Neuronal stem cell (in vitro differentiated cells): Measurements from ENCODE around the gene WDR45B.

Experiments used
- DNase-seq: peaks from one replicate; pipeline ENCODE4 v3.0.0-alpha.2; 2013; ENCODE audit warnings: low spot score
- H2AFZ ChIP-seq: one replicate; pipeline ENCODE4 v1.6.1; 2013; ENCODE audit warnings: mild to moderate bottlenecking, low read length, inconsistent platforms
- H2AK5ac ChIP-seq: 2 replicates; pipeline ENCODE4 v1.6.1; 2013; ENCODE audit warnings: low read depth, mild to moderate bottlenecking, inconsistent platforms, low read length, moderate library complexity, mixed read lengths
- H2BK120ac ChIP-seq: 2 replicates; pipeline ENCODE4 v1.6.1; 2013; ENCODE audit warnings: low read depth, mild to moderate bottlenecking, inconsistent platforms, low read length, moderate library complexity, mixed read lengths
- H2BK12ac ChIP-seq: one replicate; pipeline ENCODE4 v1.6.1; 2013; ENCODE audit warnings: low read length, inconsistent platforms
- H2BK15ac ChIP-seq: 2 replicates; pipeline ENCODE4 v1.6.1; 2013; ENCODE audit warnings: mild to moderate bottlenecking, low read length, inconsistent platforms, mixed read lengths
- H2BK5ac ChIP-seq: one replicate; pipeline ENCODE4 v1.6.1; 2013; ENCODE audit warnings: inconsistent platforms, mild to moderate bottlenecking, low read length, moderate library complexity
- H3K14ac ChIP-seq: one replicate; pipeline ENCODE4 v1.6.1; 2013; ENCODE audit warnings: low read length, inconsistent platforms
- H3K18ac ChIP-seq: 2 replicates; pipeline ENCODE4 v1.6.1; 2013; ENCODE audit warnings: low read length, inconsistent platforms
- H3K23ac ChIP-seq: 2 replicates; pipeline ENCODE4 v1.6.1; 2013; ENCODE audit warnings: low read depth, mild to moderate bottlenecking, mixed read lengths, low read length, inconsistent platforms; ENCODE audit not compliant: poor library complexity
- H3K27ac ChIP-seq: replicated peaks from 3 replicates; pipeline ENCODE4 v1.5.1; 2013; ENCODE audit warnings: low read length, inconsistent platforms
- H3K27me3 ChIP-seq, 3 experiments: 2 replicates each; pipeline ENCODE4 v1.6.1; 2013; ENCODE audit warnings: low read length in 3 of 3, mild to moderate bottlenecking in 2 of 3, inconsistent platforms in 1 of 3, low read depth in 1 of 3, mixed read lengths in 1 of 3, moderate library complexity in 1 of 3; ENCODE audit not compliant: control insufficient read depth in 3 of 3, insufficient read depth in 3 of 3
- H3K36me3 ChIP-seq, 2 donors: replicated peaks in 1 of 2; 2 replicates each; pipeline ENCODE4 v1.6.1; 2013; ENCODE audit warnings: low read length in 2 of 2; ENCODE audit not compliant: control insufficient read depth in 2 of 2, insufficient read depth in 2 of 2
- H3K4ac ChIP-seq: 2 replicates; pipeline ENCODE4 v1.6.1; 2013; ENCODE audit warnings: inconsistent platforms, mild to moderate bottlenecking, low read length, moderate library complexity
- H3K4me1 ChIP-seq, 2 donors: 1 replicate in 1 of 2; 2 replicates in 1 of 2; pipeline ENCODE4 v1.6.1; 2013; ENCODE audit warnings: low read length in 2 of 2, low read depth in 1 of 2; ENCODE audit not compliant: control insufficient read depth in 2 of 2, insufficient read depth in 1 of 2
- H3K4me2 ChIP-seq: one replicate; pipeline ENCODE4 v1.6.1; 2013; ENCODE audit warnings: mild to moderate bottlenecking, low read length, inconsistent platforms; ENCODE audit not compliant: insufficient read depth, poor library complexity, severe bottlenecking
- H3K4me3 ChIP-seq, 2 donors: 2 replicates each; pipeline ENCODE4 v1.5.1; 2013; ENCODE audit warnings: low read length in 2 of 2, mild to moderate bottlenecking in 2 of 2, inconsistent platforms in 1 of 2, moderate library complexity in 1 of 2
- H3K79me1 ChIP-seq: one replicate; pipeline ENCODE4 v1.6.1; 2013; ENCODE audit warnings: low read depth, mild to moderate bottlenecking, inconsistent platforms, low read length, moderate library complexity
- H3K9ac ChIP-seq: one replicate; pipeline ENCODE4 v1.6.1; 2013; ENCODE audit warnings: mild to moderate bottlenecking, low read depth, low read length, inconsistent platforms; ENCODE audit not compliant: poor library complexity
- H3K9me3 ChIP-seq, 2 donors: replicated peaks in 1 of 2; 2 replicates each; pipeline versions ENCODE3 to v1.6.1; 2013; ENCODE audit warnings: low read length in 2 of 2, mild to moderate bottlenecking in 2 of 2, inconsistent platforms in 1 of 2, low read depth in 1 of 2, mixed read lengths in 1 of 2, moderate library complexity in 1 of 2; ENCODE audit not compliant: control insufficient read depth in 2 of 2, insufficient read depth in 1 of 2
- H4K8ac ChIP-seq: one replicate; pipeline ENCODE4 v1.6.1; 2013; ENCODE audit warnings: low read depth, mild to moderate bottlenecking, inconsistent platforms, low read length, moderate library complexity
- H4K91ac ChIP-seq: one replicate; pipeline ENCODE4 v1.6.1; 2013; ENCODE audit warnings: low read length, low read depth, mild to moderate bottlenecking, inconsistent platforms; ENCODE audit not compliant: poor library complexity
- WGBS, 2 donors: extraction: QIAGEN DNeasy Blood & Tissue Kit; methylation state at CpG; one replicate each; pipeline ENCODE4 v1.1.7; 2013; ENCODE audit warnings: missing lambda C conversion rate in 2 of 2, mixed read lengths in 1 of 2; ENCODE audit not compliant: insufficient read length in 2 of 2, insufficient replicate concordance in 1 of 2; ENCODE audit errors: extremely low coverage in 2 of 2; 5-methylcytosine and 5-hydroxymethylcytosine counted together

The WDR45B gene

GRCh38 chr17:82602986-82603710 is 45.1 kb downstream of the WDR45B start:
- Histone ChIP-seq H2AK5ac (no peak overlapping the region), H3K4me2 (no peak overlapping the region), H3K36me3 (peaks cover 58 to 89% of the 10 kb centered on the region in 2 donors), H3K4me1 (no peaks in the 10 kb centered on the region), H4K91ac (no peak overlapping the region), H2BK5ac (no peak overlapping the region), H2BK120ac (no peak overlapping the region), H3K9ac (no peak overlapping the region), H2AFZ (no peak overlapping the region), H2BK15ac (no peak overlapping the region), H3K79me1 (peaks cover 6% of the 10 kb centered on the region), H3K9me3 (peaks cover 0 to 18% of the 10 kb centered on the region in 2 donors), H3K4me3 (no peak overlapping the region), H4K8ac (no peak overlapping the region), H2BK12ac (no peak overlapping the region), H3K23ac (no peak overlapping the region), H3K14ac (no peak overlapping the region), H3K4ac (no peak overlapping the region), H3K27me3 (no peaks in the 10 kb centered on the region), H3K18ac (no peak overlapping the region), H3K27ac (no peak overlapping the region)
- no CpG with 5 or more reads among the region's 20 CpGs for WGBS, 2 donors
- DNase-seq = no peak

- Histone ChIP-seq H4K91ac (no peak overlapping the region), H3K4me3 (no peak overlapping the region), H3K14ac (no peak overlapping the region), H3K18ac (peak overlapping the region; percentile 9), H3K4me1 (no peaks in the 10 kb centered on the region), H3K23ac (no peak overlapping the region), H3K4me2 (no peak overlapping the region), H3K36me3 (peaks cover 61 to 89% of the 10 kb centered on the region in 2 donors), H2BK15ac (no peak overlapping the region), H3K9ac (no peak overlapping the region), H3K27ac (no peak overlapping the region), H2AFZ (no peak overlapping the region), H2BK5ac (no peak overlapping the region), H3K4ac (no peak overlapping the region), H4K8ac (no peak overlapping the region), H2BK12ac (no peak overlapping the region), H2AK5ac (no peak overlapping the region), H3K27me3 (no peaks in the 10 kb centered on the region), H2BK120ac (no peak overlapping the region), H3K9me3 (peaks cover 0 to 16% of the 10 kb centered on the region in 2 donors), H3K79me1 (peaks cover 6% of the 10 kb centered on the region)
- no peak for DNase-seq
- no CpG with 5 or more reads among the region's 21 CpGs for WGBS, 2 donors
Observed at GRCh38 chr17:82602487-82602886, 45.8 kb downstream of the WDR45B start.

- Histone ChIP-seq H3K23ac (peak overlapping the region; percentile 34), H2BK5ac (no peak overlapping the region), H4K91ac (no peak overlapping the region), H2AK5ac (no peak overlapping the region), H3K79me1 (peaks cover 6% of the 10 kb centered on the region), H2AFZ (no peak overlapping the region), H3K4ac (no peak overlapping the region), H3K14ac (no peak overlapping the region), H3K4me2 (no peak overlapping the region), H3K18ac (no peak overlapping the region), H3K36me3 (peaks cover 69 to 95% of the 10 kb centered on the region in 2 donors), H3K9me3 (peaks cover 0 to 20% of the 10 kb centered on the region in 2 donors), H2BK120ac (no peak overlapping the region), H3K27me3 (no peaks in the 10 kb centered on the region), H3K27ac (no peak overlapping the region), H2BK15ac (no peak overlapping the region), H3K4me1 (no peaks in the 10 kb centered on the region), H3K4me3 (no peak overlapping the region), H2BK12ac (no peak overlapping the region), H3K9ac (no peak overlapping the region), H4K8ac (no peak overlapping the region)
- no peak for DNase-seq
- no CpG with 5 or more reads among the region's 24 CpGs for WGBS, 2 donors
Observed at GRCh38 chr17:82601447-82602000, 46.7 kb downstream of the WDR45B start.

- Histone ChIP-seq H2BK15ac (no peak overlapping the region), H3K4me1 (no peaks in the 10 kb centered on the region), H2BK120ac (no peak overlapping the region), H3K36me3 (peaks cover 70 to 95% of the 10 kb centered on the region in 2 donors), H3K27ac (no peak overlapping the region), H2BK12ac (no peak overlapping the region), H3K9me3 (peaks cover 0 to 15% of the 10 kb centered on the region in 2 donors), H3K79me1 (peaks cover 6% of the 10 kb centered on the region), H4K8ac (no peak overlapping the region), H3K14ac (no peak overlapping the region), H2BK5ac (no peak overlapping the region), H3K27me3 (no peaks in the 10 kb centered on the region), H3K4me2 (no peak overlapping the region), H2AFZ (no peak overlapping the region), H3K4me3 (no peak overlapping the region), H4K91ac (no peak overlapping the region), H3K23ac (peak overlapping the region; percentile 34), H3K18ac (no peak overlapping the region), H2AK5ac (no peak overlapping the region), H3K9ac (no peak overlapping the region), H3K4ac (no peak overlapping the region)
- DNase-seq = no peak
- WGBS, 2 donors = no CpG with 5 or more reads among the region's 37 CpGs
Observed at GRCh38 chr17:82600731-82601446, 47.4 kb downstream of the WDR45B start.
